Fibroblast of villous mesenchyme (primary cell): ENCODE data around the gene SORCS3. TPM values are rescaled to one million over a fixed set of nuclear protein-coding genes. Genes with fewer than 3 reads are reported as not detected.

Experiments
- DNase-seq: peaks from one replicate; pipeline ENCODE4 v3.0.0-alpha.2; 2010; ENCODE audit warnings: low read depth
- H3K4me3 ChIP-seq: 2 replicates; pipeline ENCODE4 v1.5.1; 2011; ENCODE audit warnings: low read depth, mild to moderate bottlenecking, low read length
- total RNA-seq: library from RNA; depleted of rRNA; stranded (reverse); fragments of >200 nt; gene quantifications from 2 replicates; pipeline ENCODE4 v1.2.3, GENCODE V29; 2012
- TF ChIP-seq, protein P1 (sequence below): IDR thresholded peaks from 2 replicates; pipeline ENCODE4 v1.5.1; 2012; ENCODE audit warnings: low read depth, mild to moderate bottlenecking, low read length; ENCODE audit not compliant: insufficient read depth

Gene SORCS3
- total RNA-seq, 1 donor, result not detected

DNA sequence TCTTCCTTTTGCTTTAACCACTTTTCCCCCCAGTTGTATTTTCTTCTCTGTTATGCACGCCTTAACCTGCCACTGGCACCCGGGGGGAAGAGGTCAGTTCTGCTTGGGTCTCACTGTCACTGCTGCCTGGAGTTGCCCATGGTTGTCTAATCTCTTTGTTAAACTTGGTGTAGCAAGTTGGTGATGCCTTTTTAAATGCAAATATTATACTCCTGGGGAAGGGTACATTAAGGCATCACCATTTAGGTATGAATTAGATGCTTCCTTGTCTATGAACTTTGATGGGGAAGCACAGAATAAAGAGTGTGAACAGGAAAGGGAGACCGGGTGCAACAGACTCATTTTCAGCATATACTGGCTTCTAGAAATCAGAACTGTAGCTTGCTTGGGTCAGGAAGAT is 9.1 kb upstream of the SORCS3 start:
- TF ChIP-seq, protein P1, sequence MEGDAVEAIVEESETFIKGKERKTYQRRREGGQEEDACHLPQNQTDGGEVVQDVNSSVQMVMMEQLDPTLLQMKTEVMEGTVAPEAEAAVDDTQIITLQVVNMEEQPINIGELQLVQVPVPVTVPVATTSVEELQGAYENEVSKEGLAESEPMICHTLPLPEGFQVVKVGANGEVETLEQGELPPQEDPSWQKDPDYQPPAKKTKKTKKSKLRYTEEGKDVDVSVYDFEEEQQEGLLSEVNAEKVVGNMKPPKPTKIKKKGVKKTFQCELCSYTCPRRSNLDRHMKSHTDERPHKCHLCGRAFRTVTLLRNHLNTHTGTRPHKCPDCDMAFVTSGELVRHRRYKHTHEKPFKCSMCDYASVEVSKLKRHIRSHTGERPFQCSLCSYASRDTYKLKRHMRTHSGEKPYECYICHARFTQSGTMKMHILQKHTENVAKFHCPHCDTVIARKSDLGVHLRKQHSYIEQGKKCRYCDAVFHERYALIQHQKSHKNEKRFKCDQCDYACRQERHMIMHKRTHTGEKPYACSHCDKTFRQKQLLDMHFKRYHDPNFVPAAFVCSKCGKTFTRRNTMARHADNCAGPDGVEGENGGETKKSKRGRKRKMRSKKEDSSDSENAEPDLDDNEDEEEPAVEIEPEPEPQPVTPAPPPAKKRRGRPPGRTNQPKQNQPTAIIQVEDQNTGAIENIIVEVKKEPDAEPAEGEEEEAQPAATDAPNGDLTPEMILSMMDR, result no peak
- DNase-seq, result no peak
- no peak overlapping the region for H3K4me3 ChIP-seq

DNA sequence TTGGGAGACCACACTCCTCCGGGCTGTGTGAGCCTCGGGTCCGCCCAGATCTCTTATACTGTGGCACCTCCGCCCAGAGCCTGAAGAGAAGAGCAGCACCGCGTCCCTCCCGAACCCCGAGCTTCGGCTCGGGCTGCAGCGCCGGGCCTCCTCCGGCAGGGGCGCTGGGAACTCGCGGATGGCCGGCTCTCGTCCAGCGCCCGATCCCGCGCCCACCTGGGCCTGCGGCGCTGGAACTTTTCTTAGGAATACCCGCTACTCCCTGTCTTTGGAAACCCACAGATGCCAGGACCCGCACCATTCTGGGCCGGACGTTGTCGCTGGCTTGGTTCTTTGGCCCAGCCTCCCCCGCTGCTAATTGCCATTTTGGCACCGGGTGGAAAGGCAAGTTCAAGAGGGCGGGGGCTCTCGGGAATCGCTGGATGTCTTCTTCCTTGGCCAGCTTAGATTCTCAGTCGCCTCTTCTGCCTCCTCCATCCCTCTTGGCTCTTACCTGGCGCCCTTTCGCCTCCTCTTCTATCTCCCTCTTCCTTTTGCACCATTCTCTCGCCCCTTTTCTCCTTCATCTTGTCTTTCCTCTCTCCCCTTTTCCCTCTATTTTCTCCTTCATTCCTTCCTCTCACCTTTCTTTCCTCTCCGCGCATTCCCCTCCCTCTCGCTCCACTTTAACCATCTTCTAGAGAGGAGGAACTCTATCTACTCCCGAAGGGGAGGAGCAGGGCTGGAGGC is 2.1 kb upstream of the SORCS3 start:
- DNase-seq, result no peak
- TF ChIP-seq, protein P1, result peak; percentile 20
- no peak overlapping the region for H3K4me3 ChIP-seq

DNA sequence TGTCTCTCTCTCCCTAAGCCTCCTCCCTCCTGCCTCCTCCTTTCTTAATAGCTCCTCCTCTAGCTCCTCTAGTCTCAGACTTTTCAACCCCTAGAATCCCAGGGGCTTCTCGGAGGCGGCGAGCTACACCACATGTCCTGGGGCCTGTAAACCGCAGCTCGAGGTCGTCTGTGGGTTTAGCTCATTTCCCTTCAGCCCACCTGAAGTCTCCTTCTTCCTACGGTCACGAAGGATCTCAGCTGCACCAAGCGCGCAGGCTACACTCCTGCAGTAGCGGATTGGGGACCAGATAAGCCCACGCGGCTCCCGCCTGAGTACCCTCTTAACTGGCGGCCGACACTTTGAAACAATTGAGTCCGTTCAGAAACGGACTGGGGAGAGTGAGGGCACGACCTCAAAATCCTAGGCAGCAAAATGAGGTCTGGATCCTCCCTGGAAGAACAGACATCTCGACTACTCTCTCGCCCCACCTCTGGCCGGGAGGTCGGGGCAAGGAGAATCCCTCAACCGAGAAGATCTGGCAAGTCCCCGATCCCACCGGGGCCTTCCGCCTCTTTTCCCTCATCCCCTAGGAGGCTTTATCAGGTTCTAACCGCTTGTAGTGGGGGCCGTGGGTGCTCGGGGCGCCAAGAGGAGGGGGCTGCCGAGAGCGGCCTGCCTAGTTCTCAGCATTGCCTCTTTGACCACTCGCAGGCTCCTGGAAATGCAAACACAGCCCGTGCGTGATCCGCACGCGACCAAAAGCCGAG is 1.3 kb upstream of the SORCS3 start:
- no peak overlapping the region for H3K4me3 ChIP-seq
- TF ChIP-seq, protein P1, result no peak
- DNase-seq, result no peak

DNA sequence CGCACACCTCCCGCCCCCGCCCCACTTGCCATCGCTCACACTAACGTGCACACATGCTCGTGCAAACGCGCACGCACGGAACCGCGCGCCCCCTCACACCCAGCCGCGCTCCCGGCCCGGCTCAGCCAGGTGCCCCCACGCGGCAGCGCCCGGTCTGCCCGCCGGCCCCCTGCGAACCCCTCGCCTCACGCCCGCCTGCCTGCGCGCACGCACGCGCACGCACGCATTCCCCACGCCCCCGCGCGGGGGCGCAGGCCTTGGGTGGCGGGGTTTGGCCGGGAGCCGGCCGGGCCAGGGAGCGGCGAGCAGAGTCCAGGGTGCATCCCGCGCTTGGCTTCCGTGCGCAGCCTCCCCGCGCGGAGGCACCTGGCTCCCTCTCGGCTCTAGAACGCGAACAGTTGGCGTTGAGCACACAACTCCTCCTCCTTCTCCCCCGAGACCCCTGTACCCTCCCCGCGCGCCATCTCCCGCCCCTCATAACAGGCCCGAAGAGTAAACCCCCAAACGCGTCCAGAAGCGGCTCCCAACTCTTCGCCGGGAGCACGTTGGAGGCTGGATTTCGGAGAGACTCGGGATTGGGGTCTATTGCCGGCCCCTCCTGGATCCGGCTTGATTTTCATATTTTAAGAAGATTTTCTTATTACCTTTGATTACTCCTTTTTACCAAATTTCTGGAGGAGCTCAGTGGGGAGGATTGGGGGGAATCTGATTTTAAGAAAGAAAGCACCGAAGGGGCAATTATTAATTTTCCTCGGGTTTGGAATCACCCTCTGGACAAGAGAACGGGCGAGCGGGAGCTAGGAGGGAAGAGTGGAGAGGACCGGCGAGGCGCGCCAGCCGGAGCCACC is 527 bp upstream of the SORCS3 start:
- no peak overlapping the region for H3K4me3 ChIP-seq
- no peak for DNase-seq
- TF ChIP-seq, protein P1, result no peak

DNA sequence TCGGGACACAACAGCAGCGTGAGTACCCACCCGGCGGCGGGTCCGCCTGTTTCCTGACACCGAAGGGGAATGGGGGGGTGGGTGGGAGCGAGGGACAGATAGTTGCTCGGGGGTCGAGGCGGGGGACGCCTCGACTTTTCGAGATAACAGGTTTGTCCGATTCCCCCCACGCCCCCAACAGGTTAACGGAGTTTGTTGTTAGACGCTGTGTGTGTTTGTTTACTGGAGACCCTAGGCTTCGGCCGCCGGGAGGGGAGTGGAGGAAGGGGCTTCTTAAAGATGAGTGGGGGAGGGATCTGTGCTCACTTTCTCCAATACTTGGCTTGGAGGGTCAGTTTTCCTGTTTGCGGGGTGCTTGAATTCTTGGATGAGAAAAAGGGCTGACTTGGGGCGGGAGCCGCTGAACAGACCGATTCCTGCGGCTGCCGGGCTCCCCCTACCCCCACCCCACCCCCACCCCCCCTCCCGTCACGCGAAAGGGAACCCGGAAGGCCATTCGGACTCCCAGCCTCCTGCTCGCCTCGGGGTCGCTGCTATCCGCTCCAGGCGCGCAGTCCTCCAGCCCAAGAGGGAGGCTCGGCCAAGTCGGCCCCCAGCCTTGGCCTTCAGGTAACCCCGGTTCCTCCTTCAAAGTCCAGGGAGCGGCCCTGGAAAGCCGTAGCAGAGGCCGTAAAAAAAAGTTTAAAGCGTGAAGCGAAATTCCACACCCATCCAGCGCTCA is 1.0 kb downstream of the SORCS3 start:
- no peak for DNase-seq
- TF ChIP-seq, protein P1, result no peak
- no peak overlapping the region for H3K4me3 ChIP-seq

DNA sequence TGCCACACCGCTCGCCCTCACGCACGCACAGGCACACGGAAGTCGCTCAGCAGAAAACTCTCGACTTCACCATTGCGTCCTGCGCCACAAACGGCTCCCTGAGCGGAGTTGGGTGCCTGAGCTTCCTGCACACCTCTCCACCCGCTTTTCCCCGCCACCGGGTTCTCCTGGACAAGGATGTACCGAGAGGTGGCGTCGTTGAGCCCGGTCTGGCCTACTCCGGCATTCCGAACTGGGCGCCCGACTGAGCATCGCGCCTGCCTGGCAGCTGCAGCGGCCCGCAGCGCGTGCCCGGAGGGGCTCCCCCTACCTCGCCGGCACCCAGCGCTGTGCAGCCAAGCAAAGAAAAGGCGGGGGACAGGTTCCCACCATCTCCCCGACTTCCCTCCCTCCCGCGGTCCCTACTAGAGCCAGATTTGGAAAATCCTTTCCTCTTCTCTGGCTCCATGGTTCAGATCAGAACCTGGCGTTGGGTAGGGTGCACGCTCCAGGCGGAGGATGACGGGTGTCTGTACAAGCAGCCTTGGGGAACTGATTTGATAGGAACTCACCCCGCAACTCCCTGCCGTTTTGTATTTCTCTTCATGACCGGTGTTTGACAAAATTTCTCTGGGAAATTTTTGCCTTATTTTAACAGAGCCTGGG is 1.7 kb downstream of the SORCS3 start:
- no peak overlapping the region for H3K4me3 ChIP-seq
- TF ChIP-seq, protein P1, result peak; percentile 8
- DNase-seq, result no peak
